ENCODE results near the gene ANTXR1. TPM values are rescaled to one million over a fixed set of nuclear protein-coding genes. Genes with fewer than 3 reads are reported as not detected.

Gene ANTXR1
- total RNA-seq, 1 experiment from 2014 or later: 37.3 TPM

GRCh38 chr2:69092857-69093256, 79.9 kb downstream of the ANTXR1 start:
- Histone ChIP-seq H3K9me3 (ENCODE audit: control insufficient read depth, low read depth, low read length) (no peaks in the 10 kb centered on the region), H3K14ac (ENCODE audit: insufficient read depth, low read length) (no peak overlapping the region), H3K56ac (ENCODE audit: insufficient read length, low read depth, low read length) (no peak overlapping the region), H3K18ac (ENCODE audit: insufficient read length, low read depth, low read length) (no peak overlapping the region), H3K79me2 (ENCODE audit: insufficient read depth, low read length) (no peaks in the 10 kb centered on the region), H2BK20ac (ENCODE audit: low read depth, low read length, poor library complexity, severe bottlenecking) (no peak overlapping the region), H2BK120ac (ENCODE audit: low read depth, low read length, poor library complexity, severe bottlenecking) (no peak overlapping the region), H3K4ac (ENCODE audit: low read depth, low read length) (no peak overlapping the region), H3K23ac (ENCODE audit: insufficient read length, low read depth, low read length) (no peak overlapping the region), H3K27ac (ENCODE audit: insufficient read length, low read depth, low read length) (no peak overlapping the region), H2AFZ (ENCODE audit: low read length) (no peak overlapping the region), H4K5ac (ENCODE audit: insufficient read length, low read depth, low read length) (no peak overlapping the region), H3K79me1 (ENCODE audit: insufficient read depth, low read depth, low read length, poor library complexity, severe bottlenecking) (no peaks in the 10 kb centered on the region), H4K20me1 (ENCODE audit: control insufficient read depth, insufficient read depth, insufficient read length) (no peaks in the 10 kb centered on the region), H3K4me2 (ENCODE audit: insufficient read depth, insufficient read length, low read length) (no peak overlapping the region), H2BK12ac (ENCODE audit: insufficient read length, low read depth, low read length) (no peak overlapping the region), H3K23me2 (ENCODE audit: insufficient read length, low read depth, low read length, poor library complexity, severe bottlenecking) (no peaks in the 10 kb centered on the region), H3K27me3 (ENCODE audit: insufficient read depth, low read length) (no peaks in the 10 kb centered on the region; the same call in 1 of the 2 replicates), H3K4me1 (ENCODE audit: insufficient read depth, low read length) (no peaks in the 10 kb centered on the region), H2BK5ac (ENCODE audit: insufficient read length, low read length) (no peak overlapping the region), H4K8ac (replicated peaks; ENCODE audit: insufficient read length, low read depth, low read length) (no peak overlapping the region), H3T11ph (ENCODE audit: low read length) (no peak overlapping the region), H2AK5ac (ENCODE audit: insufficient read length, low read length) (no peak overlapping the region), H2BK15ac (ENCODE audit: low read depth, low read length) (no peak overlapping the region), H4K91ac (ENCODE audit: insufficient read length, low read depth, low read length) (no peak overlapping the region), H3K9ac (ENCODE audit: extremely low read depth, insufficient read length, low read length) (no peak overlapping the region)
- TF ChIP-seq CTCF (conservative IDR thresholded peaks at IDR 0.05): no peak
- peaks cover 3 to 11% (median 5%) of the 10 kb centered on the region in 3 experiments; a peak in 4 of 7 replicates for H3K36me3 Mint-ChIP-seq (ENCODE audit: insufficient read depth in 1 of 3, low read depth in 3 of 3)
- no peaks in the 10 kb centered on the region for H3K9me3 Mint-ChIP-seq
- no peak for DNase-seq
- H3K4me3 Mint-ChIP-seq: no peak overlapping the region
- H3K27ac Mint-ChIP-seq: no peak overlapping the region
- no peaks in the 10 kb centered on the region for H3K4me1 Mint-ChIP-seq
- no peaks in the 10 kb centered on the region for H3K27me3 Mint-ChIP-seq (ENCODE audit: low read depth)
- no CpG with 5 or more reads among the region's 1 CpG for WGBS (ENCODE audit: extremely low coverage, insufficient read length, low lambda C conversion rate)
